Measurements from ENCODE around the gene NLGN1. TPM values are rescaled to one million over a fixed set of nuclear protein-coding genes. Genes with fewer than 3 reads are reported as not detected.

The NLGN1 gene
- total and polyA plus RNA-seq, 2 of the 13 experiments (the other 11 are each of a cell fraction or from before 2014, with no cell fraction given), result not detected

DNA sequence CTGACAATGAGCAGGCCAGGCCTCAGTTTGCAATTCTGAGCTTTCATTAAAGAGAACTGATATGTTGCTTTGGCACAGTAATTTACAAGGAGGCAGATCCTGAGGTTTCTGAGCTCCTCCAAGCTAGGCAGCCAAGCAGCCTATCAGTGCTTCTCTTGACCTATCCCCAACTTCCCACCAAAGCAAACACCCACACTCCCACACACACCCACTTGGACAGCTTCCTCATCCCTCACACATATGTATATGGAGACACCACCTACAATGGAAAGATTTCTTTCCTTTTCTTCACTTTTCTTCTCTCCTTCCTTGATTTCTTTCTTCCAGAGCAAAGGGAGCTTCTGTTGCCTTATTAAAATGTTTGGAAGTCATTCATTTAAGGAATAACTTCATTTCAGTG lies 217.0 kb downstream of the NLGN1 start:
- H3K79me2 ChIP-seq (ENCODE audit: insufficient read depth, low read length), result no peaks in the 10 kb centered on the region
- in situ Hi-C loops (cut with HindIII; ENCODE audit: extremely low pct_ligation_motif_present, low pct_unique_long_range_greater_than_20kb) (no loop called here), intact Hi-C loops (cut with micrococcal nuclease; ENCODE audit: unreplicated experiment) (no loop called here)
- H4K20me1 ChIP-seq (ENCODE audit: insufficient read depth, low read length), result no peaks in the 10 kb centered on the region
- BruUV-seq (replicated peaks), result no TSS peak
- no peak for ATAC-seq
- H3K4me3 ChIP-seq (replicated peaks in 1 of 3; ENCODE audit: insufficient read depth in 1 of 3, low read depth in 2 of 3, low read length in 3 of 3), result no peak overlapping the region
- no peak for DNase-seq (ENCODE audit: low spot score)
- H3K27ac ChIP-seq (ENCODE audit: extremely low read length, insufficient read depth, low read length), result no peak overlapping the region
- no peaks in the 10 kb centered on the region for H3K4me1 ChIP-seq (ENCODE audit: insufficient read depth, low read length)
- H3K27me3 ChIP-seq (ENCODE audit: control insufficient read depth in 1 of 2, insufficient read depth in 2 of 2, low read length in 2 of 2), result no peaks in the 10 kb centered on the region
- no peak overlapping the region for H3K4me2 ChIP-seq (ENCODE audit: low read depth, low read length)
- FAIRE-seq, result no peak
- H3K36me3 ChIP-seq (replicated peaks in 1 of 2; ENCODE audit: control insufficient read depth in 1 of 2, insufficient read depth in 2 of 2, low read length in 2 of 2), result no peaks in the 10 kb centered on the region
- CTCF ChIA-PET (ENCODE audit: low intra/inter-chr PET ratio, low total read pairs), result no interaction called here
- no peak overlapping the region for H2AFZ ChIP-seq (ENCODE audit: low read length)
- H3K9ac ChIP-seq (ENCODE audit: insufficient read depth, low read depth, low read length), result no peak overlapping the region
- no peaks in the 10 kb centered on the region for H3K9me3 ChIP-seq (ENCODE audit: low read length)
- POLR2A ChIA-PET, result no interaction called here
- TF ChIP-seq MATR3 (CRISPR knock-in tag; IDR thresholded peaks at IDR 0.05) (no peak), ZNF839 (CRISPR knock-in tag; IDR thresholded peaks at IDR 0.05; ENCODE audit: borderline replicate concordance) (no peak), ZBTB7B (CRISPR knock-in tag; IDR thresholded peaks at IDR 0.05) (no peak), ZNF607 (CRISPR knock-in tag; IDR thresholded peaks at IDR 0.05; ENCODE audit: borderline replicate concordance) (no peak), IKZF4 (CRISPR knock-in tag; IDR thresholded peaks at IDR 0.05; ENCODE audit: borderline replicate concordance, low read depth, not compliant biosample characterization) (no peak), ARID4A (CRISPR knock-in tag; IDR thresholded peaks at IDR 0.05; ENCODE audit: borderline replicate concordance) (no peak), SOX13 (IDR thresholded peaks at IDR 0.05) (no peak), SOX13 (CRISPR knock-in tag; conservative IDR thresholded peaks at IDR 0.05 in 1 of 2, IDR thresholded peaks at IDR 0.05 in 1 of 2) (no peak), HOXA9 (CRISPR knock-in tag; IDR thresholded peaks at IDR 0.05; ENCODE audit: borderline replicate concordance) (no peak), IRX3 (CRISPR knock-in tag; IDR thresholded peaks at IDR 0.05; ENCODE audit: borderline replicate concordance, low read depth) (no peak), FOXC1 (CRISPR knock-in tag; IDR thresholded peaks at IDR 0.05; ENCODE audit: borderline replicate concordance) (no peak), ZNF17 (CRISPR knock-in tag; IDR thresholded peaks at IDR 0.05) (no peak), MYNN (CRISPR knock-in tag; IDR thresholded peaks at IDR 0.05; ENCODE audit: low read depth) (no peak), KLF6 (CRISPR knock-in tag; IDR thresholded peaks at IDR 0.05) (no peak), IRF1 (CRISPR knock-in tag; IDR thresholded peaks at IDR 0.05; ENCODE audit: low read depth) (no peak), ATM (IDR thresholded peaks at IDR 0.05; ENCODE audit: borderline replicate concordance) (no peak)
- TF ChIP-seq, protein P1, sequence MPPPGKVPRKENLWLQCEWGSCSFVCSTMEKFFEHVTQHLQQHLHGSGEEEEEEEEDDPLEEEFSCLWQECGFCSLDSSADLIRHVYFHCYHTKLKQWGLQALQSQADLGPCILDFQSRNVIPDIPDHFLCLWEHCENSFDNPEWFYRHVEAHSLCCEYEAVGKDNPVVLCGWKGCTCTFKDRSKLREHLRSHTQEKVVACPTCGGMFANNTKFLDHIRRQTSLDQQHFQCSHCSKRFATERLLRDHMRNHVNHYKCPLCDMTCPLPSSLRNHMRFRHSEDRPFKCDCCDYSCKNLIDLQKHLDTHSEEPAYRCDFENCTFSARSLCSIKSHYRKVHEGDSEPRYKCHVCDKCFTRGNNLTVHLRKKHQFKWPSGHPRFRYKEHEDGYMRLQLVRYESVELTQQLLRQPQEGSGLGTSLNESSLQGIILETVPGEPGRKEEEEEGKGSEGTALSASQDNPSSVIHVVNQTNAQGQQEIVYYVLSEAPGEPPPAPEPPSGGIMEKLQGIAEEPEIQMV (CRISPR knock-in tag; IDR thresholded peaks at IDR 0.05; ENCODE audit: low read depth), result no peak
- TF ChIP-seq, protein P2, sequence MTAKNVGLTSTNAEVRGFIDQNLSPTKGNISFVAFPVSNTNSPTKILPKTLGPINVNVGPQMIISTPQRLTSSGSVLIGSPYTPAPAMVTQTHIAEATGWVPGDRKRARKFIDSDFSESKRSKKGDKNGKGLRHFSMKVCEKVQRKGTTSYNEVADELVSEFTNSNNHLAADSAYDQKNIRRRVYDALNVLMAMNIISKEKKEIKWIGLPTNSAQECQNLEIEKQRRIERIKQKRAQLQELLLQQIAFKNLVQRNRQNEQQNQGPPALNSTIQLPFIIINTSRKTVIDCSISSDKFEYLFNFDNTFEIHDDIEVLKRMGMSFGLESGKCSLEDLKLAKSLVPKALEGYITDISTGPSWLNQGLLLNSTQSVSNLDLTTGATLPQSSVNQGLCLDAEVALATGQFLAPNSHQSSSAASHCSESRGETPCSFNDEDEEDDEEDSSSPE (CRISPR knock-in tag; IDR thresholded peaks at IDR 0.05), result no peak
